GM12878 (cell line): ENCODE data around the gene PCNX1. TPM values are rescaled to one million over a fixed set of nuclear protein-coding genes. Genes with fewer than 3 reads are reported as not detected.

ENCODE experiments used
- ATAC-seq: fragments of 200-7000 bp; cut with Tn5 transposase; 3 replicates; pipeline ENCODE4 v1.9.1; 2020; ENCODE audit warnings: mild to moderate bottlenecking, moderate library complexity
- BruUV-seq: library from RNA; stranded (reverse); fragments of 400-500 nt; replicated peaks from 2 replicates; lab custom pipeline; 2021; lab: Mats Ljungman, UMichigan
- CTCF ChIA-PET: fragments of 300-600 bp; sonication (Branson Sonifier 250); formaldehyde crosslinking; extraction: SDS; loops from one replicate; lab custom pipeline; 2021; ENCODE audit warnings: inconsistent platforms; lab: Yijun Ruan, JAX
- POLR2A ChIA-PET: fragments of 350-600 bp; formaldehyde crosslinking; extraction: SDS; loops from one replicate; lab custom pipeline; 2021; ENCODE audit warnings: inconsistent platforms; lab: Charles Lee
- RAD21 ChIA-PET: fragments of 300-600 bp; sonication (Branson Sonifier 250); formaldehyde crosslinking; loops from one replicate; lab custom pipeline; 2023; ENCODE audit warnings: antibody characterized with exemption; ENCODE audit not compliant: unreplicated experiment; lab: Charles Lee
- SMC1A ChIA-PET: fragments of 300-600 bp; sonication (Branson Sonifier 250); formaldehyde crosslinking; loops from one replicate; lab custom pipeline; 2023; ENCODE audit not compliant: unreplicated experiment, uncharacterized antibody; lab: Charles Lee
- DNase-seq: peaks from one replicate; pipeline ENCODE4 v3.0.0-alpha.2; 2011; ENCODE audit warnings: low read depth, low spot score
- FAIRE-seq: peaks from 3 replicates; lab custom pipeline; 2011; peaks lifted over from hg19 to GRCh38; lab: Jason Lieb, UNC
- H2AFZ ChIP-seq: 2 replicates; pipeline ENCODE4 v1.6.0; 2011; ENCODE audit warnings: low read depth, low read length, control low read depth; ENCODE audit not compliant: control insufficient read depth
- H3K27ac ChIP-seq: 2 replicates; pipeline ENCODE4 v1.5.1; 2011; ENCODE audit warnings: control low read depth; ENCODE audit not compliant: control insufficient read depth, insufficient read depth
- H3K27me3 ChIP-seq, 2 experiments: replicated peaks in 1 of 2; 2 replicates each; pipeline versions ENCODE4 v1.6.0 to v1.6.1; 2011; ENCODE audit warnings: low read length in 1 of 2; ENCODE audit not compliant: control insufficient read depth in 2 of 2, insufficient read depth in 2 of 2
- H3K36me3 ChIP-seq, 2 experiments: 2 replicates each; pipeline ENCODE4 v1.5.1; 2011; ENCODE audit warnings: low read length in 1 of 2; ENCODE audit not compliant: control insufficient read depth in 2 of 2, insufficient read depth in 2 of 2
- H3K4me1 ChIP-seq: 2 replicates; pipeline ENCODE4 v1.6.1; 2011; ENCODE audit warnings: mild to moderate bottlenecking, low read length, moderate library complexity, mixed read lengths; ENCODE audit not compliant: control insufficient read depth, insufficient read depth
- H3K4me2 ChIP-seq: 2 replicates; pipeline ENCODE4 v1.6.0; 2011; ENCODE audit warnings: control low read depth; ENCODE audit not compliant: control insufficient read depth, insufficient read depth
- H3K4me3 ChIP-seq: fragments of 200-600 bp; sonication (generic); 2 replicates; pipeline ENCODE4 v1.5.1; 2016
- H3K79me2 ChIP-seq: 2 replicates; pipeline ENCODE4 v1.6.0; 2011; ENCODE audit warnings: low read length; ENCODE audit not compliant: control insufficient read depth, insufficient read depth
- H3K9ac ChIP-seq: 2 replicates; pipeline ENCODE4 v1.8.0; 2011; ENCODE audit warnings: low read length, control low read depth, mixed read lengths; ENCODE audit not compliant: control insufficient read depth, insufficient read depth
- H3K9me3 ChIP-seq: replicated peaks from 3 replicates; pipeline ENCODE4 v1.5.1; 2011; ENCODE audit warnings: mild to moderate bottlenecking, low read length; ENCODE audit not compliant: control insufficient read depth, insufficient read depth
- H4K20me1 ChIP-seq: 2 replicates; pipeline ENCODE4 v1.6.0; 2011; ENCODE audit not compliant: control insufficient read depth, insufficient read depth
- BCL3 ChIP-seq: IDR thresholded peaks from 2 replicates; pipeline ENCODE4 v1.6.1; 2011; ENCODE audit warnings: borderline replicate concordance, low read depth, mild to moderate bottlenecking, moderate library complexity, low read length; ENCODE audit not compliant: insufficient read depth, poor library complexity, severe bottlenecking
- BHLHE40 ChIP-seq, 2 experiments: fragments of 450-650 bp in 1 of 2; IDR thresholded peaks; 2 replicates each; pipeline ENCODE4 v1.6.1; 2011 to 2017; ENCODE audit warnings: low read depth in 2 of 2, borderline replicate concordance in 1 of 2, improper control_type of control experiment in 1 of 2, low read length in 1 of 2, mild to moderate bottlenecking in 1 of 2
- CBFB ChIP-seq: IDR thresholded peaks from 2 replicates; pipeline ENCODE4 v1.6.1; 2016; ENCODE audit warnings: antibody characterized with exemption, low read depth
- CREB1 ChIP-seq: IDR thresholded peaks from 2 replicates; pipeline ENCODE4 v1.6.1; 2012; ENCODE audit warnings: low read depth, mild to moderate bottlenecking, inconsistent platforms
- DPF2 ChIP-seq: fragments of 450-650 bp; IDR thresholded peaks from 2 replicates; pipeline ENCODE4 v1.6.1; 2017; ENCODE audit warnings: mild to moderate bottlenecking
- HCFC1 ChIP-seq: fragments of 150-350 bp; IDR thresholded peaks from 2 replicates; pipeline ENCODE4 v1.6.1; 2014; ENCODE audit warnings: low read length
- HDAC2 ChIP-seq: fragments of 200-600 bp; sonication (generic); IDR thresholded peaks from 2 replicates; pipeline ENCODE4 v1.6.1; 2017
- IKZF2 ChIP-seq, 2 experiments: fragments of 450-650 bp; IDR thresholded peaks; 2 replicates each; pipeline ENCODE4 v1.6.1; 2017; ENCODE audit warnings: mild to moderate bottlenecking in 2 of 2, moderate library complexity in 2 of 2
- NFIC ChIP-seq: IDR thresholded peaks from 2 replicates; pipeline ENCODE4 v1.6.1; 2012; ENCODE audit warnings: low read depth, mild to moderate bottlenecking, inconsistent platforms, low read length, moderate library complexity
- NR2F1 ChIP-seq: fragments of 450-650 bp; conservative IDR thresholded peaks from 2 replicates; pipeline ENCODE4 v1.6.1; 2017; ENCODE audit warnings: mild to moderate bottlenecking
- SP1 ChIP-seq: IDR thresholded peaks from one replicate; pipeline ENCODE4 v1.6.1; 2011; ENCODE audit warnings: low read depth, low read length
- SUPT20H ChIP-seq: IDR thresholded peaks from 2 replicates; pipeline ENCODE4 v1.6.1; 2011; ENCODE audit warnings: low read depth, mild to moderate bottlenecking, low read length, moderate library complexity, borderline replicate concordance; ENCODE audit not compliant: control insufficient read depth
- SUZ12 ChIP-seq: fragments of 200-600 bp; sonication (generic); IDR thresholded peaks from one replicate; pipeline ENCODE4 v1.6.1; 2018; ENCODE audit warnings: antibody characterized with exemption, mild to moderate bottlenecking; ENCODE audit not compliant: unreplicated experiment
- WRNIP1 ChIP-seq: IDR thresholded peaks from 2 replicates; pipeline ENCODE4 v1.6.1; 2011; ENCODE audit warnings: low read depth, low read length, improper control_type of control experiment, borderline replicate concordance
- ZBTB11 ChIP-seq: fragments of 450-650 bp; formaldehyde crosslinking; IDR thresholded peaks from 2 replicates; pipeline ENCODE4 v1.5.0; 2022; ENCODE audit warnings: mild to moderate bottlenecking, missing genetic modification characterization
- ZZZ3 ChIP-seq: IDR thresholded peaks from 2 replicates; pipeline ENCODE4 v1.6.1; 2011; ENCODE audit warnings: low read depth; ENCODE audit not compliant: control insufficient read depth, insufficient read length
- WGBS: methylation state at CpG from one replicate; pipeline ENCODE4 v1.1.6; 2016; ENCODE audit warnings: low lambda C conversion rate; ENCODE audit not compliant: insufficient replicate concordance, insufficient coverage; ENCODE audit errors: missing lambda C conversion rate; 5-methylcytosine and 5-hydroxymethylcytosine counted together
- in situ Hi-C: fragments of 300-500 bp; cut with MboI; formaldehyde crosslinking; loops from 9 replicates; pipeline ENCODE4 v1.14.3; 2018; ENCODE audit warnings: mixed read lengths
- intact Hi-C: fragments of 100-400 bp; cut with micrococcal nuclease; formaldehyde crosslinking; loops from one replicate; pipeline ENCODE4 v1.14.2; 2022; ENCODE audit not compliant: unreplicated experiment
- polyA plus RNA-seq, 11 experiments: library from polyadenylated mRNA; depleted of rRNA in 4 of 11; unstranded in 6 of 11; stranded (reverse) in 5 of 11; fragments of >200 nt; fragmentation: Nextera tagmentation in 4 of 11; fragmentation: Illumina TruSeq in 1 of 11; extraction: Ambion mirVana in 4 of 11; extraction: Trizol in 1 of 11; gene quantifications; 1 replicate in 1 of 11; 2 replicates in 10 of 11; pipeline versions ENCODE4 v1.2.1 to v1.2.3, GENCODE V29; 2011 to 2016; ENCODE audit warnings: inconsistent platforms in 2 of 11, missing spikeins in 2 of 11, low read depth in 1 of 11
- total RNA-seq, 4 experiments: library from RNA; depleted of rRNA in 3 of 4; stranded (reverse); fragments of >200 nt in 3 of 4; fragmentation: Illumina TruSeq in 1 of 4; extraction: Trizol in 1 of 4; gene quantifications; 2 replicates each; pipeline versions ENCODE4 v1.2.1 to v1.2.3, GENCODE V29; 2013 to 2021
- TF ChIP-seq, protein P1 (sequence below): fragments of 450-650 bp; IDR thresholded peaks from 2 replicates; pipeline ENCODE4 v1.6.1; 2018; ENCODE audit warnings: mild to moderate bottlenecking, low read depth, moderate library complexity; ENCODE audit not compliant: partially characterized antibody

PCNX1 gene
- total and polyA plus RNA-seq, 10 of the 15 experiments (the other 5 are each of a cell fraction or from before 2014, with no cell fraction given): 4.6 to 53.9 (median 20.5) TPM

DNA sequence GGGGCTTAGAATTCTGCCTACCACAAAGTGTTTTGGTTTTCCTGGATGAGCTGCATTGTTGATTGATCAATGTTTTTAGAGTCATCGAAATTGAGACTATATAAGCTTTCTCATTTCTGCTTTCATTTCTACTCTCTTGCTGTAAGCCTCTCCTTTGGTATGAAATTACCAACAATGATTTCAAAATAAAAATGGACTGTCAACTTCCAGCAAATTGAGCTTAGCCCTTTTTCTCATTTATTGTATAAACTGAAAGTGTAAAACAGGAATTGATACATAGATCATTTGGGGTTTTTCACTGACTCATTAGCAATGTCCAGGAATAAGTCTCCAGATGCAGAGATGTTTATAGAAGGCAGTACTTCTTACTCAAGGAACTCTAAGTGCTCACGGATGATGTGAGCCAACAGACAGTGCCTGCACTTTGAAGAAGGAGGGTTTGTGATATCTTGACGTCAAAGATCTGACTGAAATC, 20.0 kb upstream of the PCNX1 start:
- CTCF ChIA-PET: interaction anchor here (0.6 to 12.3 kb wide), 12 partner anchors 9 to 263 kb away, joined by 3 to 110 read pairs (median 4); partner anchors contain the start of genes MAP3K9 and PCNX1
- Histone ChIP-seq H3K27me3 (no peaks in the 10 kb centered on the region), H4K20me1 (no peaks in the 10 kb centered on the region), H3K4me1 (peaks cover 65% of the 10 kb centered on the region), H3K9me3 (no peaks in the 10 kb centered on the region), H2AFZ (no peak overlapping the region; the same call in 1 of the 2 replicates), H3K36me3 (no peaks in the 10 kb centered on the region), H3K79me2 (no peaks in the 10 kb centered on the region), H3K4me2 (peak overlapping the region; percentile 96), H3K9ac (peak overlapping the region; percentile 57), H3K4me3 (peak overlapping the region; percentile 56), H3K27ac (peak overlapping the region; percentile 98)
- POLR2A ChIA-PET: interaction anchor here (0.8 to 2.1 kb wide), 5 partner anchors 14 to 65 kb away, joined by 3 to 10 read pairs (median 5); partner anchors contain the start of gene PCNX1
- intact Hi-C loops (loop anchor here (5.0 kb wide), 1 partner anchor 220 kb away; no protein-coding TSS in a partner anchor), in situ Hi-C loops (no loop called here)
- 0% methylated on average over 3 of the region's 3 CpGs for WGBS
- DNase-seq (peak; percentile 71), ATAC-seq (peak; percentile 72), FAIRE-seq (peak; percentile 85)
- no TSS peak for BruUV-seq
- RAD21 ChIA-PET: interaction anchor here (0.7 to 4.1 kb wide), 11 partner anchors 13 to 175 kb away, joined by 3 to 17 read pairs (median 4); partner anchors contain the start of genes MAP3K9 and PCNX1
- SMC1A ChIA-PET: interaction anchor here (0.9 to 9.8 kb wide), 20 partner anchors 7 to 230 kb away, joined by 3 to 89 read pairs (median 4); partner anchors contain the start of gene PCNX1
- TF ChIP-seq SUZ12 (no peak), IKZF2 (IDR thresholded peaks at IDR 0.05) (no peak; a peak in 3 of 4 replicates), HDAC2 (no peak), SUPT20H (no peak), HCFC1 (no peak), NFIC (peak; percentile 87), CBFB (no peak), CREB1 (peak; percentile 68), ZZZ3 (no peak), NR2F1 (no peak), BHLHE40 (IDR thresholded peaks at IDR 0.05; ENCODE audit: borderline replicate concordance in 1 of 2, low read depth in 2 of 2, low read length in 1 of 2) (no peak), WRNIP1 (no peak), SP1 (no peak), DPF2 (no peak), ZBTB11 (no peak), BCL3 (no peak)
- TF ChIP-seq, protein P1, sequence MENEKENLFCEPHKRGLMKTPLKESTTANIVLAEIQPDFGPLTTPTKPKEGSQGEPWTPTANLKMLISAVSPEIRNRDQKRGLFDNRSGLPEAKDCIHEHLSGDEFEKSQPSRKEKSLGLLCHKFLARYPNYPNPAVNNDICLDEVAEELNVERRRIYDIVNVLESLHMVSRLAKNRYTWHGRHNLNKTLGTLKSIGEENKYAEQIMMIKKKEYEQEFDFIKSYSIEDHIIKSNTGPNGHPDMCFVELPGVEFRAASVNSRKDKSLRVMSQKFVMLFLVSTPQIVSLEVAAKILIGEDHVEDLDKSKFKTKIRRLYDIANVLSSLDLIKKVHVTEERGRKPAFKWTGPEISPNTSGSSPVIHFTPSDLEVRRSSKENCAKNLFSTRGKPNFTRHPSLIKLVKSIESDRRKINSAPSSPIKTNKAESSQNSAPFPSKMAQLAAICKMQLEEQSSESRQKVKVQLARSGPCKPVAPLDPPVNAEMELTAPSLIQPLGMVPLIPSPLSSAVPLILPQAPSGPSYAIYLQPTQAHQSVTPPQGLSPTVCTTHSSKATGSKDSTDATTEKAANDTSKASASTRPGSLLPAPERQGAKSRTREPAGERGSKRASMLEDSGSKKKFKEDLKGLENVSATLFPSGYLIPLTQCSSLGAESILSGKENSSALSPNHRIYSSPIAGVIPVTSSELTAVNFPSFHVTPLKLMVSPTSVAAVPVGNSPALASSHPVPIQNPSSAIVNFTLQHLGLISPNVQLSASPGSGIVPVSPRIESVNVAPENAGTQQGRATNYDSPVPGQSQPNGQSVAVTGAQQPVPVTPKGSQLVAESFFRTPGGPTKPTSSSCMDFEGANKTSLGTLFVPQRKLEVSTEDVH: no peak
